Measurements from ENCODE around the gene DTWD1. TPM values are rescaled to one million over a fixed set of nuclear protein-coding genes. Genes with fewer than 3 reads are reported as not detected.

Gene DTWD1
- polyA plus RNA-seq, 12 donors: 19.9 to 45.4 (median 27.2) TPM; not detected in 1

Other genes with a start within 250 kb of the DTWD1 start
- gene FGF7, start 197.8 kb upstream of the DTWD1 start, polyA plus RNA-seq (ENCODE audit: insufficient read length in 12 of 12): 10 to 100 TPM in 11 of 12 donors, not detected in 1; 14.9 to 64.1 (median 27.4) TPM
- gene FAM227B, start 230 bp upstream of the DTWD1 start, polyA plus RNA-seq (ENCODE audit: insufficient read length in 12 of 12): 10 to 100 TPM in 3 of 12 donors, 1 to 10 TPM in 8, not detected in 1; 5.8 to 15.8 (median 8.5) TPM

All from muscle of arm (tissue), 12 donors.